HUDEP-2 (cell line): Measurements from ENCODE around the gene MYL6B.
"Not testable (repeated sequence)": the region's sequence is repeated elsewhere in the genome, so short reads cannot be mapped to it uniquely, and the experiment has no call there.

Experiments
- DNase-seq, 76 experiments: peaks; one replicate each; lab custom pipeline; 2025; ENCODE audit not compliant: unreplicated experiment in 76 of 76; lab: John Stamatoyannopoulos, UW

Gene MYL6B

DNA sequence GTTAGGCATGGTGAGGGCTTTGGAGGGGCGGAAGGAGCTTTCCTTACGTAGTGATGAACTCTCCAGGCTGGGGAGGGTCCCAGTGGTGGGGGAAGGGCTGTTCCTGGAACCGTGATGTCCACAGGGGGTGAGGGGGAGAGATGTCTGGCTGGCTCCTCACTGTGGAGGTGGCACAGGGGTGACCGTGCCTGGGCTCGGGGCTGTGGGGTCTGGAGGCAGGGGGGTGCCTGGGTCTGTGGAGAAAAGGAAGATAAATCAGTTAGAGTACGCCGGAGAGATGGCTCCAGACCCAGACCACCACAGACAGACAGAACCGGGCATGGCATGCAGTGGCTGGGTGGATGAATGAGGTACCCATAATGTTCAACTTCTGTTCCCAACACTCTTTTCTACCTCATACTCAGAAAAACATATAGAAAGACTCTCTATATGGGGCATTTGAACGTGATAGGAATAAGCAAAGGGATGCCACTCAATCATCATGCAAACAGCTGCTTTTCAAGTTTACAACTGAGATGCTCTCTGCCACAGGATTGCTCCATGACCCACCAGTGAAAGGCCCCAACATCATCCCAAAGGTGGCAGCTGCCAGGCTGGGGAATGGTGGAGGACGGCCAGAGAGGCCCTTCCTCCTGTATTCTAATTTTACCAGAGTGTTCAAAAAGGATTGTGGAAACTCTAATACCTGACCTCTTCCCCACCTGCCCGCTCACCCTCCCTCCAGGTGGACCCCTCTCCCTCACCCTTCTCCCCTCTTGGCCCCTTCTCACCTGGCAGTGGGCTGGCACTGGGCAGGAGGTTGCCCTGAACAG, 11.4 kb downstream of the MYL6B start:
- no peak for DNase-seq

DNA sequence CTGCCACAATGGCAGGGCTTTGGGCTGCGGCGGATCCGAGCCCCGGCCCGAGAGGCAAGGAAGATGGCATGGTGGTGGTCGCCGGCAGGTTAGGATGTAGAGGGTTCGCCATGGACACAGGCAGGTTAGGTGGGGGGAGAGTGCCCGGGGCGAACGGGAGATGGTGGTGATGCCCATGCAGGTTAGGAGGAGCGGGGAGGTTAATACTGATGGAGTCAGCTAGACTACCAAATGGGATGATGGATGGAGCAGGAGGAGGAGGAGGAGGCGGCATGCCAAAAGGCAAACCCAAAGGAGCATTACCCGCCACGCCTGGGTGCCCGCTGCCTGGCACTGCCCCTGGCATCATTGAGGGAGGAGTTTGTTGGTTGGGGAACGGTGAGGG, 11.9 kb downstream of the MYL6B start:
- no peak for DNase-seq

DNA sequence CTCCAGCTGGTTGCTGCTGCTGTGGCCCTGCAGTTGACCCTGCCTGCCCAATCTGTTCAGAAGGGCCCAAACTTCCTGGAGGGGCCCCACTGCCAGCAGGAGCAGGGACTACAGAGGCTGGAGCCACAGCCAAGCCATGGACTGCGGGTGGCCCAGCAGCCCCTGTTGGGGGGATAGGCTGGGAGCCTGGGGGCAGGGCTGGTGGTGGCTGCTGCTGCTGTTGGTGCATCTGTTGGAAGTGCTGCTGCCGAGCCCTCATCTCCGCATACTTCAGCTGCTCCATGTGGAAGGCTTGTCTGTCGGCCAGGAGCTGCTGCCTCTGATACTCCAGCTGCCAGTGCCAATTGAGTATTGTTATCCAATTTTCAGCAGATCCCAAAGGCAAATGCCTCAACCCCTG, 13.0 kb downstream of the MYL6B start:
- no peak for DNase-seq

DNA sequence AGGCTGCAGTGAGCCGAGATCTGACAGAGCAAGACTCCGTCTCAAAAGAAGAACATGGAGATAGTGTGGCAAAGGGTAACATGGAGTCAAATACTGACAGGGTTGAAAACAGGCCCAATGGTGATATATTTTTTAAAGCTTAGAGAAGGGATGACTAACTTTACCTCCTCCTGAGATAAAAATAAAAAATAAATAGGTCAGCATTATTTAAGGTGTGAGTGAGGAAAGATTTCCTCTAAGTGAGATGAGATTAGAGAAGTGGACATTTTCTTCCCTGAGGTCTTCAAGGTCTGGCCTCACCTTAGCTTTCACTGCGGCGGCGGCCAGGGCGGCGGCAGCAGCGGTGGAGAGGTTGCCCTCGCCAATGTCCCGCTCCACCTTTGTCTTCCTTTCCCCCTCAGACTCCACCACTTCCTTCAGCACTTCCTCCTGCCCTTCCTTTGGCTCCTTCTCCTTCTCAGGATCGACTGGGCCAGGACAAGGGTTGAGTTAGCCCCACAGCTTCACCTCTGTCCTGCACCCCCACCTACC, 16.9 kb downstream of the MYL6B start:
- DNase-seq = no peak

DNA sequence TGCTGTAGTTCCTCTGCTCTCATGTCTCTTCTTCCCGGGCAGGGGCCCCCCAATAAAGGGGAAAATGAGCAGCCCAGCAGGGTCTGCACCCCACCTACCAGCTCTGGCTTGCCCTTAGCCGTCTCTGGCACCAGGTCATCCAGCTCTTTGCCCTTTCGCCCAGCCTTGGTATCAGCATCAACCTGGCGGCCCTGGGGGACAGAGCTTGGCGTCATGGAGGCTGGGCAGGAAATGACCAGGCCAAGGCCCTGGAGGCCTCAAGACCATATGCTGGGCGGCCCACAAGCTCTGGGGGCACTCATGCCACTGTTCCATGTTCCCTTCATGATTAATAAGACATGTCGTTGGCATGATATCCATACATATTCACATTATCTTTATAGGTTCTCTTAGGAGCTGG, 20.5 kb downstream of the MYL6B start:
- DNase-seq = no peak

DNA sequence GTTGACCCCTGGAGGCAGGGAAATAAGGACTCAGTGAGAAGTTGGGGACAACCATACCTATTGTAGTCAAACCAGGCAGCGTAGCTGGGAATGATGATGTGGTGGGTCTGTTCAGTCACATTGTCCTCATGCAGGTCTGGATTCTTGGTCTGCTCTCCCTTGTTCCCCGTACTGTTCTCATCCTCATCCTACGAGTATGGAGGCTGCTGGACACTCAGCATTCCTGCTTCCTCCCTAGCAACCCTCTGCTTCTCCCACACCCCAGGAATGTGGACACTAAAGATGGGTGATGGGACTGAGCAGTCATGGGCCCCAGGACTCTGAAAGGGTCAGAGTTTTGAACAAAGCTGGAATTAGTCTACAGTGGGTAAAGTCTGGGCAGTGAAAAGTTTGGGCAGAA, 26.0 kb downstream of the MYL6B start:
- no peak for DNase-seq

DNA sequence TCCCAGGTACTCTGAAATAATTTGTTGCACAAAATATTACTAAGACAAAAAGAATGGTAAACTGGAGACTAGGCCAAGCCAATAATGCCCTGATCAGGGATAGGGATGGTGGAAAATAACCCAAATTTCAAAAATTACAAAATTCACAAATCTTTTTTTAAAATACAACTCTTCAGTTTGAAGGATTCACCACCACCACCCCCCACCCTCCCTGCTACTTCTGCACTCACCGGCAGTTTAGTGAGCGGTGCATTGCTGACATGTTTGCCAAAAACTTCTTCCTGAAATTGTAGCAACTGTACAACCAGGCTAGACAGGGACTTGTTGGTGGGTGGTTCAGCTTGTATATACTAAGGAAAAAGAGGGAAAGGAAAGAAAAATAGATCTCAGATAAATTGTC, 34.6 kb downstream of the MYL6B start:
- no peak for DNase-seq

DNA sequence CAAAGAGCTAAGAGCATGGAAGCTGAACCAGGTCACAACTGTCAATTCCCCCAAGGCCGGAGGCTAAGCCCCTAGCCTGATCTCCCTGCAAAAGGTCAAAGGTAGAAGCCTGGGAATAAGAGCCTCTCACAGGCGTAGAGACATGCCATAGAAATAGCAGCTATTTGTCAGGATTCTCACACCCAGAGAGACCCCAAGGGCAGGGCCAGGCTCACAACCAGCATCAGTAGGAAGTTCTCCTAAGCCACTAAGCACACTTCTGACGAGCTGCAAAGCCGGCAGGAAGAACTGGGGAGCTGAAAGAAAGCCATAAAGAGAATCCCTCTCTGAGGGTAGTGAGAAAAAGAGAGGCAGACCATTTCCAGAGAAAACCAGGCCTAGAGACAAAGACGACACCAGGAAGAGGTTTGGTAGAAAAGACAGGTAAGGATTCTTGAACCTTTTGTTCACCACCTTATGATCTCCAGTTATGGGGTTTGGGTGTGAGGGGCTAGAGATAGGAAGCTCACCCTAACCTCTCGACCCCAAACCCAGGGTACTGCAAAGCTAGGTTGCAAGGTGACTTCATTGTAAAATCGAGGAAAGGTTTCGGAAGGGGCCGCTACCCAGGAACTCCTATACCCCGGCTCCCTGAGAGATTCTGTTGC, 35.9 kb downstream of the MYL6B start:
- peak in 1 of 76 experiments; percentile 14 for DNase-seq

DNA sequence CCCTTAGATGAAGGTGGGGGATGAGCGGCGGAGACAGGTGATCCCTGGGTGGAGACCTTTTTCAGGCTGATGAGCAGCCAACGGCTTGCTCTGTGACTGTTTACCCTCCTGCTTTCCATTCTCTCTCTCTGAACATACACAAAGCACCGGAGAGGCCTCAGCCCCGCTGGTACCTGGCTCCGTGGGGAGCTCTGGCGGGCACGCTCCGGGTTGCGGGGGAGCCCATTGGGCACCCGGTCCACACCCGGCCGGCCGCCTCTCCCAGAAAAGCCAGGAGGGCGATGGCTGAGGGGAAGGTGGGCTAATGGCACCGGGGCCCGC, 36.4 kb downstream of the MYL6B start:
- DNase-seq = no peak

DNA sequence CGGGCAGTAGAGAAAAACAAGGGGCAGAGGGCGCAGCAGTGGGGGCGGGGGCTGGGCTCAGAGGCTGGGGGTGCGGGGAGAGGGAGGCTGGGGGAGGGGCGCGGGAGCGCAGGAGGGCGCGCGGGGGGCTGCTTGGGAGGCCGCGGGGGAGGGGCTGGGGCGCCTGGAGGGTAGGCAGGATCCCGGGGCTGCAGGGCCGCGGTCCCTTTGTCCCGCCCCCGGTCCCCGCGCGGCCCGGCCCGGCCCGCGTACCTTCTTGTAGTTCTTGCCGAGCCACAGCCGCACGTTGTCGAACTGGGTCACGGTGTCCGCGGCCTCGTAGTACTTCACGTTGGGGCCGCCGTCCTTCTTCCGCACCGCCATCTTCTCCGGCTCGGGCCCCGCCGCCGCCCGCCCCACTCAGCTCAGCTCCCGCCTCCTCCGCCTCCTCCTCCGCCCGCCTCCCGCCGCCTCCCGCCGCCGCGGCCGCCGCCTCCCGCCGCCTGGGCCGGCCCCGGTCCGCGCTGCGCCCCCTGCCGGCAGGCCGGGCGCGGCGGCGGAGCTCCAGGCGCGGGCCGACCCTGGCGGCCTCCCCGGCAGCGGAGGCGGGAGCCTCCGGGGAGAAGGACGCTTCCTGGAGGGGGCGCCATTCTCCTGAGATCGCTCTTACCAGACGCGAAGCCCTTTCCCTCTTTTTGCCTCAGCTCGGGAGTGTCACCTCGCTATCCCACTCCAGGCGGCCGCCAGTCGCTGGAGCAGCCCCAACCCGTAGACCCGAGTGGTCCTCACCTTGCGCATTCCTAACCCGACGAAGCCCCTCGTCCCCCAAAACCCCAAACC, 36.9 kb downstream of the MYL6B start, which contains the start of gene SMARCC2:
Gene SMARCC2 (minus strand): TSS at position 385 of the 819 bp plus-strand sequence. CDS start 22 bp downstream, at position 363.
- DNase-seq = peak in 72 of 76 experiments; percentile 37 to 87 (median 78)

DNA sequence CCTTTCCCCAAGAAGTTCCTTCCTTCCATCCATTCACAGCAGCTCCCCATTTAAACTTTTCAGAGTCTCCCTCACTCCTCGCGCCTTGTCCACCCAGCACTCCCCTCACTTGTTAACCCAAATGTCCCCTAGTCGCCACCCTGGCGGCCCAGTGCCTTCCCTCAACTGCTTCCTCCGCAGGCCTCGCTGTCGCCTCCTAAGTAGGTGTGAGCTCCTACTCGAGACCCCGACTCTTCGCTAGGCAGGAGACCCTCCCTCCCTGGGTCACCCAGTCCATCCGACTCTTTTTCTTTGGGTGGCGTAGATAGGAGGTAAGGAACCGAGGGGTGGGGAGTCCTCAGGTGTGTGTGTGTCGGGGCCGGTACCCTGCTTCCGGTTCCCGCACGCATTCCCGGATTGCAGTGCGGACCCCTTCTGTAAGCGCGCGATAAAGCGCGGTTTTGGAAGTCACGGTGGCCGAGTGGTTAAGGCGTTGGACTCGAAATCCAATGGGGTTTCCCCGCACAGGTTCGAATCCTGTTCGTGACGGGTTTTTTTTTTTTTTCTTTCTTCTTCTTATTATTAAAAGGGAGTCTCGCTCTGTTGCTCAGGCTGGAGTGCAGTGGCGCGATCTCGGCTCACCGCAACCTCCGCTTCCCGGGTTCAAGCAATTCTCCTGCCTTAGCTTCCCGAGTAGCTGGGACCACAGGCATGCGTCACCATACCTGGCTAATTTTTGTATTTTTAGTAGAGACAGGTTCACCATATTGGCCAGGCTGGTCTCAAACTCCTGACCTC, 37.7 kb downstream of the MYL6B start:
- DNase-seq = peak in 75 of 76 experiments; percentile 18 to 97 (median 83)

DNA sequence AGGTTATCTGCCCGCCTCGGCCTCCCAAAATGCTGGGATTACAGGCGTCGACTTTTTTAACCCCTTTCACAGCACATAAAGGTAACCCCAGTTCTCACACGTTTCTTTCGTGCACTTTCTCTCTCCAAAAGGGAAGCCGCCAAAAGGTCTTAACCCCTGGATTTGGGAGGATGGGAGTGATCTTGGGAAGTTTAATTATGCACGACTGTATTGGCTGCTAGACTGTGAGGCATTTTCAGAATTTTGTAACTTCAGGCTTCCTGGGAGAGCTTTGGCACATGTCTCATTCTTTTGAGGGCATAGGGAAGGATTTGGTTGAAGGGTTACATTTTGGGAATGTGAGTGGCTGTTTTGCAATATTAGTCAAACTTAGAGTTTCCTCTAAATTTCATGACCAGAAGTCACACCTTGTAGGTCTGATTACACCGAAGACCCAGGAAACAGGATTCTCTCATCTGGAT, 38.3 kb downstream of the MYL6B start:
- DNase-seq = peak in 1 of 76 experiments; percentile 39

DNA sequence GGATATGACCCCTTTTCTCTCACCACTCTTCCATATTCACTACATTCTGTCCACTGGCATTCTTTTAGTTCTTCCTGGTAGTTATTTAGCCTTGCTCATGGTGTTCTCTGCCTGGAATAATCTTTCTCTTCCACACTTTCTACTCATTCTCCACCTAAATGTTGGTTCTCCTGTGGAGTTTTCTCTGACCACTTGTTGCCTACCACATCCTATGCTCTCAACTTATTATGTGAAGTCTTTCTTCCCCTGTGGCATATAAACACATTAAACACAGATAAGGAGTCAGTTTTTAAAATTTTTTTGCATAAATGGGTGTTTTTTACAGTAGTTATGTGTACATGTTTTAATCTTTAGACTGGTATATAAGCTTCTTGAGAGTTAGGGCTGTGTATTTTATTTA, 40.2 kb downstream of the MYL6B start:
- no peak for DNase-seq

DNA sequence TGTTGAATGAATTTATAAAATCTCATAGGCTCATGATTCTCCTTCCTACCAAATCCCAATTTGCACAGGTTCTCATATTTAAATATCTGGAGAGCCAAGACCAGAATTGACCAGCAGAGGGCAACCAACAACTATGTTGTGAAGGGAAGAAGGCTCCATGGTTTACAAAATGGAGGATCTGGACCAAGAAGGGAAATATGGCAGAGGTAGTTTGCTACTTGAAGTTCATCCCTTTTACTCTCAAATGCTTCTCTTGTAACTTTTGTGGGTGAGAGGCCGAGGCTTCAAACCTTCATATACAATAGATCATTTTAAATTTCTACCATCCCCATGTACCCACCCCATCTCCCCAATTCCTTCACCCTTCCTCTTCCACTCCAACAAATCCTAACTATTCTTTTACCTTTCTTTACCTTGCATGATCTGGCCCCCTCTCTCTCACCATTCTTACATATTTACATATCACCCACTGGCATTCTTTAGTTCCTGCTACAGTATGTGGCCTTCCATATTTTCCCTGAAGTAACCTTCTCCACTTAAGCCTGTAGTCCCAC, 40.7 kb downstream of the MYL6B start:
- DNase-seq = peak in 69 of 76 experiments; percentile 10 to 85 (median 62)

DNA sequence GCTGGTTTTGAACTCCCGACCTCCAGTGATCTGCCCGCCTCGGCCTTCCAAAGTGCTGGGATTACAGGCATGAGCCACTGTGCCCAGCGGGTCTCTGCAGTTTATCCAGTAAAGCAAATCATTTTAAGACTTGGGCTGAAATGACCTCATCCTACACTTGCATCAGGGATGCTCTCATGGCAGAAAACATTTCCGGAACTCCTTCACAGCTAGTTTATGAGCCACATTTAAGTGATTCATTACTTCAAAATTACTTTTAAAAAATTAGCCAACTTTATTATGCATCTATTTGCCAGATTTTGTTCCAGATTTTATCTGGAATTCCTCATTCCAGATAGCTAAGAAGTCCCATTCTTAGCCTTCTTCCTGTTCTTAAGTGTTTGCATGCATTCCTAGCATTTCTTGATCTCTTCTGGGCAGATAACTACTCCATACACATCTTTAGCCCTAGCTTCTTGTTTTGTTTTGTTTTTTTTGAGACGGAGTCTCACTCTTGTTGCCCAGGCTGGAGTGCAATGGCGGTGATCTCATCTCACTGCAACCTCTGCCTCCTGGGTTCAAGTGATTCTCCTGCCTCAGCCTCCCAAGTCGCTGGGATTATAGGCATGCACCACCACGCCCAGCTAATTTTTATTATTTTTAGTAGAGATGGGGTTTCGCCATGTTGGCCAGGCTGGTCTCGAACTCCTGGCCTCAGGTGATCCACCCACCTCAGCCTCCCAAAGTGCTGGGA, 44.6 kb downstream of the MYL6B start:
- not testable (repeated sequence) for DNase-seq

DNA sequence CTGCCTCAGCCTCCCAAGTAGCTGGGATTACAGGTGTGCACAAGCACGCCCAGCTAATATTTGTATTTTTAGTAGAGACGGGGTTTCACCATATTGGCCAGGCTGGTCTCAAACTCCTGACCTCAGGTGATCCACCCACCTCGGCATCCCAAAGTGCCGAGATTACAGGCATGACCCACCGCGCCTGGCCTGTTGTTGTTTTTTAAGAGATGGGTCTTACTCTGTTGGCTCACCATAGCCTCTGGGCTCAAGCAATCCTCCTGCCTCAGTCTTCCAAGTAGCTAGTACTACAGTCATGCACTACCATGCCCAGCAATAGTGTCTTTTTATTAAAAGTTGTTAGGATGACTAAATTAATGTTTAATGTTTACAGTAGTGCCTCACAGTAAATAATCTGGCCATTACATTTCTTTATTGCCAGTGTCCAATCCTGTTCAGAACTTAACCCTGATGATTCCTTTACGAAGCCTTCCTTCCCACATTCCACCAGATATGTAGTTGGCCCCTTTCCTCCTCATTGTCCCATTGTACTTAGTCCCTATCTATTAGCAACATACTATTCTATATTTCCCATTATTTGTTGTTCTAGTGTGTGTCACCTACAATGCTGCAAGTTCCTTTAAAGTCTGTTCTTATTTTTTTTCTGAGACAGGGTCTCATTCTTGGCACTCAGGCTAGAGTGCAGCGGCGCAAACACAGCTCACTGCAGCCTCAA, 45.7 kb downstream of the MYL6B start:
- no peak for DNase-seq

DNA sequence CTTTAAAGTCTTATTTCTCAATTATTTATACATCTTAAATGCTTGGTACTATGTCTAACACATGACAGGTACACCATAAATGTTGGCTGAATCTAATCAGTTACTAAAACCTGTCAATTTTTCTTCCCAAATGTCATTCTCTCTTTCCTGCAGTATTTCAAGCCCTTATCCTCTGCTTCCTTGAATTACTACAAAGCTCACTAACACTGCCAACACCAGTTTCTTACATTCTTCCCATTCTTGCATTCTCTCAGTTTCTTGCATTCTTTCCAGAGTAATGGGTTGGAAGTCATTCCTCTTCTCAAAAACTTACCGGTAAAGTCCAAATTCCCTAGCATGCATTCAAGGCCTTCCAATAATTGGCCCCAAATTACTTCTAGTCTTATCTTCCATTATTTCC, 46.4 kb downstream of the MYL6B start:
- no peak for DNase-seq

DNA sequence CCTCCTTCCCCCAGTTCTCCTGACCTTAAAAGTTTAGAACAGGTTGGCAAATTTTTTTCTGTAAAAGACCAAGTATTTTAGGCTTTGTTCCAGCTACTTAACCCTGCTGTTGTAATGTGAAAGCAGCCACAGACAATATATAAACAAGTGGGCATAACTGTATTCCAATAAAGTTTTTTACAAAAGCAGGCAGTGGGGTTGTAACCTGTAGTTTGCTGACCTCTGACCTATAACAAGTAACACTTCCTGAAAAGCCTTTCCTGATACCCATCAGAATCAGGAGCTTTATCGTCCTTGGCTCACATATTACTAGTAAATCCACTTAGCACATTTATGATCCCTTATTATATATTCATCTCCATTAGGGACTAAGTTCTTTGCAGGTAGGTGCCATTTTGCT, 50.0 kb downstream of the MYL6B start:
- DNase-seq = peak in 1 of 76 experiments; percentile 8

DNA sequence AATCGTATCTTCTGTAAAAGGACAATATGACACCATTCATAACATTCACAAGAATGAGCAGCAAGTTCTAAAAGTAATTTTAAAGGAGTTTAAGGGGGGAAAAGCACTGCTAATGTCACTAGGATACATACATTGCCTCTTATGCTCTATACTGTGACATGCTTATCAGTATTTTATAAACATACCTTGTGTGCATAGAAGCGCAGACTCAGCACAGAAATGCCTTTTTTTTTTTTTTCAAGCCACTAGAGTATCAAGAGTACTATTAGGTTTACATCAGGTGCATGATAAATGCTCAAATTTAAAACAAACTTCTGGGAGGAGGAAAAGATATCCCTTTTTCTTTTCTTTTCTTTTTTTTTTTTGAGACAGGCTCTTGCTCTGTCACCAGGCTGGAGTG, 50.5 kb downstream of the MYL6B start:
- no peak for DNase-seq
